ENCODE measurements around the gene WDR72.

Gene WDR72

GRCh38 chr15:53675832-53676231 is 83.6 kb downstream of the WDR72 start:
- Histone ChIP-seq H3K9me3 (no peaks in the 10 kb centered on the region), H3K36me3 (replicated peaks) (no peaks in the 10 kb centered on the region), H3K27me3 (ENCODE audit: low read depth) (no peaks in the 10 kb centered on the region), H3K4me3 (no peak overlapping the region), H3K4me1 (no peaks in the 10 kb centered on the region)
- DNase-seq (ENCODE audit: low spot score in 2 of 2): no peak
- in situ Hi-C loops (cut with MboI; ENCODE audit: low sequenced_read_pairs): no loop called here

- no peaks in the 10 kb centered on the region for H3K4me1 ChIP-seq
- H3K4me3 ChIP-seq: no peak overlapping the region
- no peak for DNase-seq (ENCODE audit: low spot score in 2 of 2)
- H3K36me3 ChIP-seq (replicated peaks): no peaks in the 10 kb centered on the region
- no peaks in the 10 kb centered on the region for H3K27me3 ChIP-seq (ENCODE audit: low read depth)
- in situ Hi-C loops (cut with MboI; ENCODE audit: low sequenced_read_pairs): no loop called here
- H3K9me3 ChIP-seq: no peaks in the 10 kb centered on the region
Measured at GRCh38 chr15:53671545-53671944, 87.9 kb downstream of the WDR72 start.

GRCh38 chr15:53670701-53671100 is 88.8 kb downstream of the WDR72 start:
- DNase-seq (ENCODE audit: low spot score in 2 of 2): no peak
- Histone ChIP-seq H3K9me3 (no peaks in the 10 kb centered on the region), H3K4me1 (no peaks in the 10 kb centered on the region), H3K36me3 (replicated peaks) (no peaks in the 10 kb centered on the region), H3K27me3 (ENCODE audit: low read depth) (no peaks in the 10 kb centered on the region), H3K4me3 (no peak overlapping the region)
- in situ Hi-C loops (cut with MboI; ENCODE audit: low sequenced_read_pairs): no loop called here

- in situ Hi-C loops (cut with MboI; ENCODE audit: low sequenced_read_pairs): no loop called here
- DNase-seq (ENCODE audit: low spot score in 2 of 2): no peak
- Histone ChIP-seq H3K36me3 (replicated peaks) (no peaks in the 10 kb centered on the region), H3K4me1 (no peaks in the 10 kb centered on the region), H3K9me3 (no peaks in the 10 kb centered on the region), H3K27me3 (ENCODE audit: low read depth) (no peaks in the 10 kb centered on the region), H3K4me3 (no peak overlapping the region)
Measured at GRCh38 chr15:53665930-53666329, 93.5 kb downstream of the WDR72 start.

- H3K36me3 ChIP-seq (replicated peaks): no peaks in the 10 kb centered on the region
- H3K9me3 ChIP-seq: no peaks in the 10 kb centered on the region
- H3K4me3 ChIP-seq: no peak overlapping the region
- no peaks in the 10 kb centered on the region; the same call in 1 of the 2 replicates for H3K4me1 ChIP-seq
- no peaks in the 10 kb centered on the region for H3K27me3 ChIP-seq (ENCODE audit: low read depth)
- peak; percentile 41 to 63 for DNase-seq (ENCODE audit: low spot score in 2 of 2)
- in situ Hi-C loops (cut with MboI; ENCODE audit: low sequenced_read_pairs): no loop called here
Measured at GRCh38 chr15:53658827-53659555, 100.5 kb downstream of the WDR72 start.

- H3K27me3 ChIP-seq (ENCODE audit: low read depth): no peaks in the 10 kb centered on the region
- H3K36me3 ChIP-seq (replicated peaks): no peaks in the 10 kb centered on the region
- H3K9me3 ChIP-seq: no peaks in the 10 kb centered on the region
- no peak overlapping the region for H3K4me3 ChIP-seq
- no peak for DNase-seq (ENCODE audit: low spot score in 2 of 2)
- in situ Hi-C loops (cut with MboI; ENCODE audit: low sequenced_read_pairs): no loop called here
- H3K4me1 ChIP-seq: no peaks in the 10 kb centered on the region; the same call in 1 of the 2 replicates
Measured at GRCh38 chr15:53658255-53658654, 101.2 kb downstream of the WDR72 start.

- no peak for DNase-seq (ENCODE audit: low spot score in 2 of 2)
- Histone ChIP-seq H3K4me3 (no peak overlapping the region), H3K4me1 (no peaks in the 10 kb centered on the region), H3K27me3 (ENCODE audit: low read depth) (no peaks in the 10 kb centered on the region), H3K36me3 (replicated peaks) (no peaks in the 10 kb centered on the region), H3K9me3 (no peaks in the 10 kb centered on the region)
- in situ Hi-C loops (cut with MboI; ENCODE audit: low sequenced_read_pairs): no loop called here
Measured at GRCh38 chr15:53648934-53649333, 110.5 kb downstream of the WDR72 start.

GRCh38 chr15:53644660-53645059 is 114.8 kb downstream of the WDR72 start:
- in situ Hi-C loops (cut with MboI; ENCODE audit: low sequenced_read_pairs): no loop called here

GRCh38 chr15:53634517-53635106 is 124.9 kb downstream of the WDR72 start:
- Histone ChIP-seq H3K9me3 (no peaks in the 10 kb centered on the region), H3K36me3 (replicated peaks) (no peaks in the 10 kb centered on the region), H3K4me3 (no peak overlapping the region), H3K27me3 (ENCODE audit: low read depth) (no peaks in the 10 kb centered on the region), H3K4me1 (no peaks in the 10 kb centered on the region)
- in situ Hi-C loops (cut with MboI; ENCODE audit: low sequenced_read_pairs): no loop called here
- no peak for DNase-seq (ENCODE audit: low spot score in 2 of 2)

More at GRCh38 chr15:53644660-53645059, 114.8 kb downstream of the WDR72 start:
- no peaks in the 10 kb centered on the region for H3K36me3 ChIP-seq (replicated peaks)
- no peak for DNase-seq (ENCODE audit: low spot score in 2 of 2)
- H3K27me3 ChIP-seq (ENCODE audit: low read depth): no peaks in the 10 kb centered on the region; the same call in 1 of the 2 replicates
- H3K4me1 ChIP-seq: no peaks in the 10 kb centered on the region
- no peaks in the 10 kb centered on the region for H3K9me3 ChIP-seq
- H3K4me3 ChIP-seq: no peak overlapping the region

- no peak for DNase-seq (ENCODE audit: low spot score in 2 of 2)
- H3K27me3 ChIP-seq (ENCODE audit: low read depth): no peaks in the 10 kb centered on the region
- H3K36me3 ChIP-seq (replicated peaks): no peaks in the 10 kb centered on the region
- in situ Hi-C loops (cut with MboI; ENCODE audit: low sequenced_read_pairs): no loop called here
- H3K4me3 ChIP-seq: no peak overlapping the region
- no peaks in the 10 kb centered on the region; the same call in 1 of the 2 replicates for H3K4me1 ChIP-seq
- no peaks in the 10 kb centered on the region for H3K9me3 ChIP-seq
Measured at GRCh38 chr15:53627279-53627678, 132.2 kb downstream of the WDR72 start.

GRCh38 chr15:53625962-53626845 is 133.3 kb downstream of the WDR72 start:
- H3K9me3 ChIP-seq: no peaks in the 10 kb centered on the region
- H3K4me3 ChIP-seq: no peak overlapping the region
- H3K36me3 ChIP-seq (replicated peaks): no peaks in the 10 kb centered on the region
- in situ Hi-C loops (cut with MboI; ENCODE audit: low sequenced_read_pairs): no loop called here
- DNase-seq (ENCODE audit: low spot score in 2 of 2): no peak
- H3K4me1 ChIP-seq: no peaks in the 10 kb centered on the region; the same call in 1 of the 2 replicates
- no peaks in the 10 kb centered on the region for H3K27me3 ChIP-seq (ENCODE audit: low read depth)

GRCh38 chr15:53625260-53625659 is 134.2 kb downstream of the WDR72 start:
- Histone ChIP-seq H3K9me3 (no peaks in the 10 kb centered on the region), H3K36me3 (replicated peaks) (no peaks in the 10 kb centered on the region), H3K27me3 (ENCODE audit: low read depth) (no peaks in the 10 kb centered on the region), H3K4me3 (no peak overlapping the region), H3K4me1 (no peaks in the 10 kb centered on the region; the same call in 1 of the 2 replicates)
- in situ Hi-C loops (cut with MboI; ENCODE audit: low sequenced_read_pairs): no loop called here
- peak in 1 of 2 experiments; percentile 3 for DNase-seq (ENCODE audit: low spot score in 2 of 2)

GRCh38 chr15:53618461-53618860 is 141.0 kb downstream of the WDR72 start:
- DNase-seq (ENCODE audit: low spot score in 2 of 2): no peak
- Histone ChIP-seq H3K9me3 (no peaks in the 10 kb centered on the region), H3K36me3 (replicated peaks) (no peaks in the 10 kb centered on the region), H3K4me3 (no peak overlapping the region), H3K27me3 (ENCODE audit: low read depth) (no peaks in the 10 kb centered on the region), H3K4me1 (no peaks in the 10 kb centered on the region)
- in situ Hi-C loops (cut with MboI; ENCODE audit: low sequenced_read_pairs): no loop called here
